Esophagus muscularis mucosa (tissue), 4 donors: ENCODE measurements around the gene P2RX1. TPM values are rescaled to one million over a fixed set of nuclear protein-coding genes. Genes with fewer than 3 reads are reported as not detected.

Source experiments
- DNase-seq: peaks from one replicate; pipeline ENCODE4 v3.0.0-alpha.2; 2017; ENCODE audit errors: extremely low spot score
- H3K27ac ChIP-seq, 4 donors: fragments of 200-600 bp; sonication (generic); replicated peaks in 1 of 4; 1 replicate in 3 of 4; 2 replicates in 1 of 4; pipeline ENCODE4 v1.5.1; 2016 to 2019; ENCODE audit warnings: mild to moderate bottlenecking in 1 of 4
- H3K27me3 ChIP-seq, 4 donors: fragments of 200-600 bp; sonication (generic); one replicate each; pipeline versions ENCODE4 v1.5.1 to v1.6.0; 2016 to 2019
- H3K36me3 ChIP-seq, 4 donors: fragments of 200-600 bp; sonication (generic); one replicate each; pipeline ENCODE4 v1.5.1; 2016 to 2019
- H3K4me1 ChIP-seq, 4 donors: fragments of 200-600 bp; sonication (generic); one replicate each; pipeline ENCODE4 v1.5.1; 2016 to 2019
- H3K4me3 ChIP-seq, 4 donors: fragments of 200-600 bp; sonication (generic); 1 replicate in 2 of 4; 2 replicates in 2 of 4; pipeline ENCODE4 v1.5.1; 2016 to 2019; ENCODE audit warnings: mild to moderate bottlenecking in 4 of 4, moderate library complexity in 1 of 4
- H3K9me3 ChIP-seq, 4 donors: fragments of 200-600 bp; sonication (generic); 1 replicate in 3 of 4; 2 replicates in 1 of 4; pipeline ENCODE4 v1.5.1; 2016 to 2019
- CTCF ChIP-seq, 3 experiments: fragments of 200-600 bp in 2 of 3; fragments of 450-650 bp in 1 of 3; sonication (generic) in 2 of 3; IDR thresholded peaks; one replicate each; pipeline ENCODE4 v1.5.1; 2017 to 2019; ENCODE audit warnings: antibody characterized with exemption in 3 of 3, mild to moderate bottlenecking in 2 of 3, moderate library complexity in 1 of 3
- EP300 ChIP-seq: sonication (generic); formaldehyde crosslinking; IDR thresholded peaks from one replicate; pipeline ENCODE4 v1.6.1; 2017; ENCODE audit warnings: antibody characterized with exemption
- POLR2A ChIP-seq: fragments of 450-650 bp; IDR thresholded peaks from one replicate; pipeline ENCODE4 v1.6.1; 2017; ENCODE audit warnings: antibody characterized with exemption, moderate library complexity, mild to moderate bottlenecking, low read depth
- POLR2AphosphoS5 ChIP-seq, 2 donors: sonication (generic); formaldehyde crosslinking; IDR thresholded peaks; one replicate each; pipeline ENCODE4 v1.6.1; 2017; ENCODE audit warnings: antibody characterized with exemption in 2 of 2
- WGBS: methylation state at CpG from one replicate; pipeline ENCODE4 v1.1.5; 2018; 5-methylcytosine and 5-hydroxymethylcytosine counted together
- intact Hi-C: fragments of 100-400 bp; cut with DNase I; formaldehyde crosslinking; loops from one replicate; pipeline ENCODE4 v1.15.1; 2023
- total RNA-seq, 4 donors: library from RNA; depleted of rRNA; stranded (reverse); fragments of >200 nt; gene quantifications; one replicate each; pipeline versions ENCODE4 v1.1.0 to v1.2.1, GENCODE V29; 2016

Gene P2RX1
- total RNA-seq, 4 donors from 2014 or later = 3.7 to 26.0 (median 10.2) TPM

- Histone ChIP-seq H3K36me3 (no peaks in the 10 kb centered on the region), H3K27me3 (no peaks in the 10 kb centered on the region), H3K4me1 (peaks cover 16 to 56% (median 41%) of the 10 kb centered on the region in 4 donors), H3K27ac (peak overlapping the region; percentile 20 to 82 (median 68)), H3K9me3 (no peaks in the 10 kb centered on the region), H3K4me3 (peak overlapping the region in 3 of 4 donors; percentile 3 to 28 (median 11))
- intact Hi-C loops = loop anchor here (2.0 kb wide), 1 partner anchor 91 kb away; no protein-coding TSS in a partner anchor
- WGBS = 22% methylated on average over 8 of the region's 17 CpGs
- DNase-seq = no peak
- peak; percentile 94 to 99 (median 97) for TF ChIP-seq CTCF (IDR thresholded peaks at IDR 0.05)
- TF ChIP-seq POLR2AphosphoS5 (IDR thresholded peaks at IDR 0.05) = peak in 1 of 2 donors; percentile 50
- no peak for TF ChIP-seq EP300
- no peak for TF ChIP-seq POLR2A
Observed at GRCh38 chr17:3913531-3914311, 2.5 kb downstream of the P2RX1 start.

- Histone ChIP-seq H3K9me3 (no peaks in the 10 kb centered on the region), H3K36me3 (no peaks in the 10 kb centered on the region), H3K4me1 (peaks cover 16 to 50% (median 35%) of the 10 kb centered on the region in 4 donors), H3K27ac (no peak overlapping the region), H3K4me3 (no peak overlapping the region), H3K27me3 (no peaks in the 10 kb centered on the region)
- 92% methylated on average over 2 of the region's 2 CpGs for WGBS
- intact Hi-C loops = no loop called here
- TF ChIP-seq EP300 = no peak
- TF ChIP-seq POLR2AphosphoS5 (IDR thresholded peaks at IDR 0.05) = no peak
- TF ChIP-seq POLR2A = no peak
- TF ChIP-seq CTCF (IDR thresholded peaks at IDR 0.05) = no peak
- DNase-seq = no peak
Observed at GRCh38 chr17:3912827-3913226, 3.4 kb downstream of the P2RX1 start.

GRCh38 chr17:3911271-3912053 lies 4.8 kb downstream of the P2RX1 start:
- H3K36me3 ChIP-seq = no peaks in the 10 kb centered on the region
- peak overlapping the region in 2 of 4 donors; percentile 35 to 39 for H3K27ac ChIP-seq
- H3K27me3 ChIP-seq = no peaks in the 10 kb centered on the region
- intact Hi-C loops = no loop called here
- DNase-seq = no peak
- H3K9me3 ChIP-seq = no peaks in the 10 kb centered on the region
- no peak for TF ChIP-seq CTCF (IDR thresholded peaks at IDR 0.05)
- no peak for TF ChIP-seq EP300
- TF ChIP-seq POLR2AphosphoS5 (IDR thresholded peaks at IDR 0.05) = no peak
- TF ChIP-seq POLR2A = no peak
- no peak overlapping the region for H3K4me3 ChIP-seq
- peaks cover 3 to 36% (median 21%) of the 10 kb centered on the region in 4 donors for H3K4me1 ChIP-seq
- 65% methylated on average over 29 of the region's 30 CpGs for WGBS

- intact Hi-C loops = no loop called here
- H3K9me3 ChIP-seq = no peaks in the 10 kb centered on the region
- H3K27me3 ChIP-seq = no peaks in the 10 kb centered on the region
- H3K4me1 ChIP-seq = peaks cover 0 to 28% (median 17%) of the 10 kb centered on the region in 4 donors
- H3K4me3 ChIP-seq = no peak overlapping the region
- DNase-seq = no peak
- WGBS = 78% methylated on average over 10 of the region's 11 CpGs
- H3K36me3 ChIP-seq = no peaks in the 10 kb centered on the region
- no peak overlapping the region for H3K27ac ChIP-seq
- TF ChIP-seq EP300 (no peak), CTCF (IDR thresholded peaks at IDR 0.05) (no peak), POLR2AphosphoS5 (IDR thresholded peaks at IDR 0.05) (no peak), POLR2A (no peak)
Observed at GRCh38 chr17:3910420-3911270, 5.6 kb downstream of the P2RX1 start.
